GM21825 (cell line): ENCODE measurements around the gene PTGER4.
A peak's percentile ranks its signal among the peaks of the same experiment; 100 is the strongest.
"Not testable (repeated sequence)": the region's sequence is repeated elsewhere in the genome, so short reads cannot be mapped to it uniquely, and the experiment has no call there.

Experiments used
- ATAC-seq: cut with Tn5 transposase; IDR thresholded peaks from one replicate; pipeline ENCODE4 v1.9.1; 2021; ENCODE audit warnings: mild to moderate bottlenecking, moderate library complexity; ENCODE audit not compliant: unreplicated experiment

PTGER4 gene

DNA sequence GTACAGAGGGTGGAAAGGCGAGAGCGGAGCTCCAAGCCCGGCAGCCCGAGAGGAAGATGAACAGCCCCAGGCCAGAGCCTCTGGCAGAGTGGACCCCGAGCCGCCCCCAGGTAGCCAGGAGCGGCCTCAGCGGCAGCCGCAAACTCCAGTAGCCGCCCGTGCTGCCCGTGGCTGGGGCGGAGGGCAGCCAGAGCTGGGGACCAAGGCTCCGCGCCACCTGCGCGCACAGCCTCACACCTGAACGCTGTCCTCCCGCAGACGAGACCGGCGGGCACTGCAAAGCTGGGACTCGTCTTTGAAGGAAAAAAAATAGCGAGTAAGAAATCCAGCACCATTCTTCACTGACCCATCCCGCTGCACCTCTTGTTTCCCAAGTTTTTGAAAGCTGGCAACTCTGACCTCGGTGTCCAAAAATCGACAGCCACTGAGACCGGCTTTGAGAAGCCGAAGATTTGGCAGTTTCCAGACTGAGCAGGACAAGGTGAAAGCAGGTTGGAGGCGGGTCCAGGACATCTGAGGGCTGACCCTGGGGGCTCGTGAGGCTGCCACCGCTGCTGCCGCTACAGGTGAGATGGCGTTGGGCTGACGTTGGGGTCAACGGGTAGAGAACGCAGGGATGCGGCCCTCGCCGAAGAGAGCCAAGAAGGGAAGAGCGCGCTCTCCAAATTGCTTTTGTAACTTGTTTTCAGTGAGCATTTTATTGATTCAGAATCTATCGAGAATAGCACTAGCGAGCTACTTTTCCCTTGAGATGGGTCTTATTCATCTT is at the start of gene PTGER4:
TSS of gene PTGER4 (plus strand) at position 3 of the 769 bp plus-strand sequence. CDS start 1,079 bp downstream, outside the sequence.
- peak; percentile 33 for ATAC-seq

DNA sequence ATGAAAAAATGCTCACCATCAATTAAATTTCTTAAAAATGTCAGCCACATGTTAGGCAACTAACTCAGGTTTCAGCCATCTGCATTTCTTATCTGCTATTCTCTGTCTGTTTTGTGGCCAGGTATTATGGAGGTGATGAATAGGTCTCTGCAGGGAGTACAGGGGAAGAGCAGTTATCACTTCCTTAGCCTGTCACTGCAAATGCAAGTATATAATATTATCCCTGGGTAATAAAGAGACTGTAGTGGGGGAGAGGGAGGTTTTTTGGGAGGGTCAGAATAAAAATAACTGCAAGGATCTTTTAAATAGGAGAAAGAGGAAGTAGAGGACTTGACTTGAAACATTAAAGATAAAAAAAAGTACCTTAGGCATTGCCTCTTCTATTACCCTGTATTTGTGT is 49.6 kb upstream of the PTGER4 start:
- no peak for ATAC-seq

DNA sequence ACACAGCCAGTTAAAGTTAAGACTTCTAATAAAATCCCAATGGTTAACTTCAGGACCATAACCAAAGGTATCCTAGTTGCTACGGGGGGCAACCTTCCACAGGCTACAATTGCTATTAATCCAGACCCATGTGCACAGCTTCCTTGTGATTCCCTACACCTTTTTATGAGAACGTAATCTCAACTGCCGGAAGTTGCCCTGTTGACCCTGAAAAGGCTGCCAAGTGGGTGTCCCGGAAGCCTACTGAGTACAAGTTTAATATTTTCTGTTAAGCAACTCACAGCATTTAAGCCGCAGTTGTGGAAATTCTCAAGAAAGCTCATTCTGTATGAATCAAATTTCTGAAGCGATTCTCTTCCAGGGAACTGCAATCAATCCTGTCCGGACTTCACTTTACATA is 48.5 kb upstream of the PTGER4 start:
- ATAC-seq: no peak

DNA sequence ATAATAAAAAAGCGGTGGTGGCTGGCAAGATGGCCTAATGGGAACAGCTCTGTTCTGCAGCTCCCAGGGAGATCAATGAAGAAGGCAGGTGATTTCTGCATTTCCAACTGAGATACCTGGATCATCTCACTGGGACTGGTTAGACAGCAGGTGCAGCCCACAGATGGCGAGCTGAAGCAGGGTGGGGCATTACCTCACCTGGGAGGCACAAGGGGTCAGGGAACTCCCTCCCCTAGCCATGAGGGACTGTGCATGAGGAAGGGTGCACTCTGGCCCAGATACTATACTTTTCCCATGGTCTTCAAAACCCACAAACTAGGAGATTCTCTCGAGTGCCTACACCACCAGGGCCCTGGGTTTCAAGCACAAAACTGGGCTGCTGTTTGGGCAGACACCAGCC is 45.6 kb upstream of the PTGER4 start:
- ATAC-seq: no peak

DNA sequence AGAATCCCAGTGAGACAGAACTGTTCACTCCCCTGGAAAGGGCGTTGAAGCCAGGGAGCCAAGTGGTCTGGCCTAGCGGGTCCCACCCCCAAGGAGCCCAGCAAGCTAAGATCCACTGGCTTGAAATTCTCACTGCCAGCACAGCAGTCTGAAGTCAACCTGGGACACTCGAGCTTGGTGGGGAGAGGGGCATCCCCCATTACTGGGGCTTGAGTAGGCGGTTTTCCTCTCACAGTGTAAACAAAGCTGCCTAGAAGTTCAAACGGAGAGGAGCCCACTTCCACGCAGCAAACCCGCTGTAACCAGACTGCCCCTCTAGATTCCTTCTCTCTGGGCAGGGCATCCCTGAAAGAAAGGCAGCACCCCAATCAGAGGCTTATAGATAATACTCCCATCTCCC is 45.1 kb upstream of the PTGER4 start:
- ATAC-seq: no peak

DNA sequence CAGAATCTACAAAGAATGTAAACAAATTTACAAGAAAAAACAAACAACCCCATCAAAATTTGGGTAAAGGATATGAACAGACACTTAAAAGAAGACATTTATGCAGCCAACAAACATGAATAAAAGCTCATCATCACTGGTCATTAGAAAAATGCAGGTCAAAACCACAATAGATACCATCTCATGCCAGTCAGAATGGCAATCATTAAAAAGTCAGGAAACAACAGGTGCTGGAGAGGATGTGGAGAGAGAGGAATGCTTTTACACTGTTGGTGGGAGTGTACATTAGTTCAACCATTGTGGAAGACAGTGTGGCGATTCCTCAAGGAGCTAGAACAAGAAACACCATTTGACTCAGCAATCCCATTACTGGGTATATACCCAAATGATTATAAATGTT is 40.2 kb upstream of the PTGER4 start:
- not testable (repeated sequence) for ATAC-seq

DNA sequence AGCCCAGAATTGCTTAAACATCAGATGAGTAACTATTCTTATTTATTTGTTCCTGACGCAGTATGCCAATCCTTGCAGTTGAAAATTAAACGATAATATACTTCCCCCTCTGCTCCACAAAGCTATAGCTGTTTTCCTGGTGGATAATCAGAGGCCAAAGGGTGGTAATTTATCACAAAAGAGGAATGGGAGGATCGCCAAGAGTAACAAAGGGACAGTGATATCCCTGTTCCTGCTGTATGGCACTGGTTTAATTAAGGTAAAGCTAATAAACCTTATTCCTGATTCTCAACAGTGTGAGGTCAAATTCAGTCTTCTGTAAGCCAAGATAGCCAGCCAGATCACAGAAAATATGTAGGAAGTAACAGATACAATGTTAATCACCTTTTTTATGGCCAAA is 33.4 kb upstream of the PTGER4 start:
- no peak for ATAC-seq

DNA sequence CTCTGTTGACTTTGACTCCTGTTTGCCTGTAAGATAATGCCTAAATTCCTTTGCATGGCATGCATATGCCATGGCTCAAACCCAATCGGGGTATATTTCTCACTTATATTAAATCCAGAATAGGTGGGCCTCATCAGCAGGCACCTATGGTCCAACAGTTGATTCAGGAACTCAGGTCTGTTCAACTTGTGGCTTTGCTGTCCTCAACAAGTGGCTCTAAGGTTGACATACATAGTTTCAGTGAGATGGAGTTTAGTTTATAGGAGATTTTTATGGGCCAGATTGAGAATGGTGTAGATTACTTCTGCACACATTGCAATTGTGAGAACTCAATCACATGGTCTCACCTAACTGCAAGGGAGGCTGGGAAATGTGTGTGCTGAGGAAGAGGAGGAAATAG is 31.6 kb upstream of the PTGER4 start:
- no peak for ATAC-seq

DNA sequence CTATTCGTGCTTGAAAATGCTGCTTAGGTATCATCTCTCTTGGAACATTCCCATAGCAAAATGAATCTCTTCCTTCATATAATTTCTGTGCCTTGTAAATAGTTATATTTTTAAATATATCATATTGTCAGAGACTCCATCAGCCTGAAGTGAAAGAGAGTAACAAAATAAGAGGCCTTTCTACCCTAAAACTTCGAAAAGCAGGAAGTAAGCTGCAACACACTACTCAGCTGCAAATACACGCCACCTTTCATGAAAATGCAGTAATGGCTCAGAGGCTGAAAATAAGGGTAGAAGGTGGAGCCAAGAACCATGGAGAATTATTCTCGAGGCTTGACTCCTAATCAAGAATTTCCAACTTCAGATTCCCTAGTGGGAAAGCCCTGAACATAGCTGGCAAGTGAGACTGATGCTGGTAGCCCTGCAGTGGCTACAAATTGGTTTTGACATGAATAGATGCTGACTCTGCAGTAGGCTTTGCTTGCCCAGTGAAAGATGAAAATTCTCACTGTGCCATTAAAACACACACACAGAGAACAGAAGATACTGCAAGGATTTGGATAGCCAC is 30.2 kb upstream of the PTGER4 start:
- no peak for ATAC-seq

DNA sequence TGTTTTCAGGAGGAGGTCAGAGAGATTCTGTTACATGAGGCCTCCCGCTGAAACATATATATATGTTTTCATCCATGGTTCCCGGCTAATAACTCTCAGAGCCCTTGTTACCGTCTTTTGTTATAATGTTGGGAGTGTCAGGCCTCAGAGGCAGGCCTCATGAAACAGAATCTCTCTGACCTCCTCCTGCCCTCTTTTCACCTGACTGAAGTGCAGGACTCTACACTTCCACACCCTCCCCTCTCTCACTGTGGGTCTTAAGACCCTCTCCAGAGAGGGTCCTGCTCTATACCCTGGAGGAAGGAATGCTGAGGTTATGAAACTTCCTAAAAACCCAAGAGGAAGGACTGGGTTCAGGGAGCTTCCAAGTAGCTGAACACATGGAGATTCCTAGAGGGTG is 28.5 kb upstream of the PTGER4 start:
- ATAC-seq: no peak

DNA sequence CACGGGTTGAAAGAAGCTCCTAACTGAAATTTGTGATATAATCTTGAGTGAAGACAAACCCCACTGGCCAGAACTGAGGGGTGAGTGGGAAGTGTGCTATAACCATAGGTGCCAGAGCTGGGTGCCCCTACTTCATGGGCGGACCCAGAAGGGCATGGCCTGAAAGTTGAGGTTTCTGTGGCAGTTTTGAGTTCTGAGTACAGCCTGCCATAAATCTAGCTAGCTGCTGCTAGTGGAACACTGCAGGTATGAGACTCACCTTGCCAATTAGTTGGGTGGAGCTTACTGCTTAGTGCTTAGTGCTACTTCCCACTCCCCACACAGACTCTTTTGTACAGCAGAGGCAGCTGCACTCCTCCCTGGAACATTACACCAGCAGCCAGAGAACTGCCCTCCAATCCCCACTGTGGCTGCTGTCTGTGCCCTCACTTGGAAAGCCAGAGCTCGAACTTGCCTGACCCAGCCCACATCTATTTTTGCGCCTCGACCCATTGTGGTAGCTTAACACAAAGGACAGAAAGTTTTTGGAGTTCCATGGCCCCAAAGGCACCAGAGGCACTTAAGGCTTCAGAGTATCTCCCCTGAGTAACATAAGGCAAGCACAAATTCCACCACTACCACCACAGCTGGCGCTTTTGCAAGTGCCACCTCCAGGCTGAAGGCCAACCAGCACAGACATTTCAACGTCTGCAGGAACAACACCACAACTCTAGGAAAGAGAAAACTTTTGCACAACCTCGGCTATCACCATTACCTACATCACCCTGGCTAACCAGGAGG is 27.1 kb upstream of the PTGER4 start:
- no peak for ATAC-seq

DNA sequence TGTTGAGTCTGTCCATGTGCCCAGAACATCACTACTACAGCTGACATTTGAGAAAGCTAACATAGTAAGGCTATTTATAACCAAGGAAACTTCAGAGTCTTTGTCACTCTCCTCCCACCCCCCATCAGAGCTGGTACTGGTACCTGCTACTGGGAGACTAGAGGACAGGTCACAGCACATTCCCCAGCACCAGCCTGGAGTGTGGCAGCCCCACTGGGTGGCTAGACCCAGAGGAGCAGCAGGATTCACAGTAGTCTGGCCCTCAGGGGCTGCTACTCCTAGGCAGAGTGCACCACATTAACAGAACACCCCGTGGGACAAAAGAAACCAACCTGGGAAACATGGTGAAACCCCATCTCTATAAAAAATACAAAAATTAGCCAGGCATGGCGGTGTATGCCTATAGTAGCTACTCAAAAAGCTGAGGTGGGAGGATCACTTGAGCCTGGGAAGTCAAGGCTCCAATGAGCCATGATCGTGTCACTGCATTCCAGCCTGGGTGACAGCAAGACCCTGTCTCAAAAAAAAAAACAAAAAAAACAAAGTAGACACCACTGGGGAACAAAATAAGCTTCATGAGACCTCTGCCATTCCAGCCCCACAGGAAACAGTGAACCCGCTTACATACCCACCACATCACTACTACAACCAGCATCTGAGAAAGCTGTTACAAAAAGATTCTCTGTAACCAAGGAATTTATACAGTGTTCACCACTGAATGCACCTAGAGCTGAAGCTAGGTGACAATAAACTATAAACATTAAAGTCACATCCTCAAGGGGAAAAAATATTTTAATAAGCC is 26.3 kb upstream of the PTGER4 start:
- no peak for ATAC-seq

DNA sequence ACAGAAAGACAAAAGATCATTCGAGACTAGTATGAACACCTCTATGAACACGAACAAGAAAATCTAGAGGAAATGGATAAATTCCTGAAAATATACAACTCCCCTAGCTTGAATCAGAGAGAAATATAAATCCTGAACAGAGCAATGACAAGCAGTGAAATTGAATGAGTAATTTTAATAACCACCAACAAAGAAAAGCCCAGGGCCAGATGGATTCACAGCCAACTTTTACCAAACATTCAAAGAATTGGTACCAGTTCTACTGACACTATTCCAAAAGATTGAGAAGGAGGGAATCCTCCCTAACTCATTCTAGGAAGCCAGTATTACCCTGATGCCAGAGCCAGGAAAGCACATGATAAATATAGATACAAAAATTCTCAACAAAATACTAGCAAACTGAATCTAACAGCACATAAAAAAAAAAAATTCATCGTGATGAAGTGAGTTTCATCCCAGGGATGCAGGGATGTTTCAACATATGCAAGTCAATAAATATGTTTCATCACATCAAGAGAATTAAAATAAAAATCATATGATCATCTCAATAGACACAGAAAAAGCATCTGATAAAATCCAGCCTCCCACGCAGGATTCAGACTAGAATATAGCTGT is 25.2 kb upstream of the PTGER4 start:
- no peak for ATAC-seq

DNA sequence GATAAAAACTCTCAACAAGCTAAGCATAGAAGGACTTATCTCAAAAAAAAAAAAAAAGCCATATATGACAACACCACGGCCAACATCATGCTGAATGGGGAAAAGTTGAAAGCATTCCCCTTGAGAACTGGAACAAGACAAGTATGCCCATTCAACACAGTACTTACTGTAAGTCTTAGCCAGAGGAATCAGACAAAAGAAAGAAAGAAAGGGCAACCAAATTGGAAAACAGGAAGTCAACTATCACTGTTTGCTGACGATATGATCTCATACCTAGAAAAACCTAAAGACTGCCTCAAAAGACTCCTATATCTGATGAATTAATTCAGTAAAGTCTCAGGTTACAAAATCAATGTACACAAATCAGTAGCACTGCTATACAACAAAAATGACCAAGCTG is 24.6 kb upstream of the PTGER4 start:
- ATAC-seq: no peak

DNA sequence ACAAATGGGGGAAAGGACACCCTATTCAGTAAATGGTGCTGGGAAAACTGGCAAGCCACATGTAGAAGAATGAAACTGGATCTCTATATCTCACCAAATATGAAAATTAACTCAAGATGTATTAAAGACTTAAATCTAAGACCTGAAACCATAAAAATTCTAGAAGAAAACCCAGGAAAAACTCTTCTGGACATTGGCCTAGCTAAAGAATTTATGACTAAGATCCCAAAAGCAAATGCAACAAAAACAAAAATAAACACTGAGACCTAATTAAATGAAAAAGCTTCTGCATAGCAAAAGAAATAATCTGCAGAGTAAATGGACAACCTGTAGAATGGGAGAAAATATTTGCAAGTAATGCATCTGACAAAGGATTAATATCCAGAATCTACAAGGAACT is 23.6 kb upstream of the PTGER4 start:
- ATAC-seq: not testable (repeated sequence)

DNA sequence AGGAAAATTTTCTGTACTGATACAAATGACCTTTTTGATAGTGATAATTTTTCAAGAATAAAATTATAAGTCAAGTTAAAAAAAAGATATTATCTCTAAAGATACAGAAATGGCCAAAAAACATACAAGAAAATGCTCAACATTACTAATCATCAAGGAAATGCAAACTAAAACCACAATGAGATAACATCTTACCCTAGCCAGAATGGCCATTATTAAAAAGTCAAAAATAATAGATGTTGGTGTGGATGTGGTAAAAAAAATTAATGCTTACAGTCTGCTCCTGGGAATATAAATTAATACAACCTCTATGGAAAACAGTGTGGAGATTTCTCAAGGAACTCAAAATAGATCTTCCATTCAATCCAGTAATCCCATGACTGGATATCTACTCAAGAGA is 22.9 kb upstream of the PTGER4 start:
- no peak for ATAC-seq

DNA sequence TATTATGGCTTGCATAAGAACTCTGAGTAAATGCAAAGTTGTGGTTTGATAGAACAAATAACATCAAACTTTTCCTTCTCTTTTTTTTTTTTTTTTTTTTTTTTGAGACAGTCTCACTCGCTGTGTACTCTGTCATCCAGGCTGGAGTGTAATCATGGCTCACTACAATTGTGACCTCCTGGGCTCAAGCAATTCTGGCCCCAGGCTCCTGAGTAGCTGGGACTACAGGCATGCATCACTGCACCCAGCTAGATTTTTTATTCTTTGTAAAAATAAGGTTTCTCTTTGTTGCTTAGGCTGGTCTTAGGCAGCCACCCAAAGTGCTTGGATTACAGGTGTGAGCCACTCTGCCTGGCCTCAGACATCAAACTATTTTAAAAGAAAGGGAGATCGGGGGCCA is 19.0 kb upstream of the PTGER4 start:
- no peak for ATAC-seq

DNA sequence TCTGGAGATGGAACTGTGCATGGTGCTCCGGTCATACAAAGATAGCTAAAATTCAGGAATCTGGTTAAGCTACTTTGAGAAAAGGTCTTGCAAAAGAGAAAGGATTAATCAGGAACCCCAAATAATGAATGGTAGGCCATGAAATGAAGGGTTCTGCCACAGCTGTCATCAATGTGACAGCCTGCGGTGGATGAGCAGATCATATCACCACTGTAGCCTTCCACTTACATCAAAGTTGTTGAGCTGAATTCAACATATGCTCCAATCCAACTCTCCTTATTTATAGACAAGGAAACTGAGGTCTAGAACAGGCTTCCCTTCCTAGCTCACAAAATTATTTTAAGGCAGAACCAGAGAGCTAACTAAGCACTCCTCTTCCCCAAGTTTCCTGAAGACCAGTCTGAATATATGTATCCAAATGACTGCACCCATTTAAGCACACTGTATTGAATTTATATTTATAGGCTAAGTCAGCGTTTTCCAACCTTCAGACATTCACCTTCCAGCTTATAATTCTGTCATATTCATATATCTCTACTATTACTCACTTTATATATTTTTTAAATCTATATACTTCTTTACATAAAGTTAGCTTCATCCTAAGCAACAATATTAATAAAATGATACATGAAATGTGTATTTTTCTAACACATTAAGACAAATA is 13.9 kb upstream of the PTGER4 start:
- ATAC-seq: no peak

DNA sequence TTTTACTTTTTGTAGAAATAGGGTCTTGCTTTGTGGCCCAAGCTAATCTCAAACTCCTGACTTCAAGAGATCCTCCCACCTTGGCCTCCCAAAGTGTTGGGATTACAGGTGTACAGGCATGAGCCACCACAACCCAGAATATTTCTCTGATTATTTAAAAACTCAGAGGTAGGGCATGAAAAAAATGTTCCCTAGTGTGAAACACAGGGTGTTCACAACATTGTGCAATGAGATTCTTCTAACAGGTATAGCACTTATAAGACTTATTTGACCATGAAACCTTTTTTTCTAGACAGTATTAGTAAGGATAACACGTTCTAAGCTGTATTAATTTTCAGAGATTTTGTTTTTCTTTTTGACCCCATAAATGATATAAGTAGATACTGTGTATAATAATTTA is 13.1 kb upstream of the PTGER4 start:
- ATAC-seq: no peak

DNA sequence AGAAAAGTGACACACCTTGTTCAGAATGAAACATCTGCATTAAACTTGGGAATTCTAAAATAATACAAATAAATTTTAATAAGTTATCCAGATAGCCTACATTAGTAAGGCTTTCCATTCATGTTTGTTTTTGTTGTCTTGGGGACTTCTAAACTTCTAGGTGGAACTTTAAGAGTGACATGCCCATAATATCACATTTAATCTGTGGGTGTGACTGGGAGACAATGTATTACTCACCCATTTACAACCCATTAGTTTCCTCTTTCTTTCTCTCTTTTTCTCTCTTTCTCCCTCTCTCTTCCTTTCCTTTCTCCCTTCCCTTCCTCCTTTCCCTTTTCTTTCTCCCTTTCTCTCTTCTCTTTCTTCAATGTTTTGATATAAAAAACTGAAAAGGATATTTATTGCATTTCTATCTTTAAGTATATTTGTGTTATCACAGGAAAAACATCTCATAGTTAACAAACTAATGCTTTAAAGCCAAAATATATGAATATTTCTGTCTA is 12.5 kb upstream of the PTGER4 start:
- ATAC-seq: no peak
